AG04449 (cell line): ENCODE data around the gene ELMO3.

ENCODE experiments used
- CTCF ChIA-PET: fragments of 350-600 bp; formaldehyde crosslinking; extraction: SDS; loops from one replicate; lab custom pipeline; 2021; ENCODE audit warnings: antibody characterized with exemption; lab: Yijun Ruan, JAX
- POLR2A ChIA-PET: fragments of 400-600, 350-600 bp; formaldehyde crosslinking; extraction: SDS; loops from one replicate; lab custom pipeline; 2020; ENCODE audit warnings: antibody characterized with exemption, inconsistent platforms; lab: Yijun Ruan, JAX
- DNase-seq: peaks from one replicate; pipeline ENCODE4 v3.0.0-alpha.2; 2010; ENCODE audit warnings: low read depth, low spot score
- H3K4me3 ChIP-seq: 2 replicates; pipeline ENCODE4 v1.5.1; 2011; ENCODE audit warnings: low read depth, mild to moderate bottlenecking, control low read depth, low read length
- CTCF ChIP-seq: IDR thresholded peaks from one replicate; pipeline ENCODE4 v1.5.1; 2011; ENCODE audit warnings: mild to moderate bottlenecking, moderate library complexity, low read length, control low read depth, inconsistent platforms; ENCODE audit not compliant: insufficient read depth; ENCODE audit errors: missing control alignments

Gene ELMO3

DNA sequence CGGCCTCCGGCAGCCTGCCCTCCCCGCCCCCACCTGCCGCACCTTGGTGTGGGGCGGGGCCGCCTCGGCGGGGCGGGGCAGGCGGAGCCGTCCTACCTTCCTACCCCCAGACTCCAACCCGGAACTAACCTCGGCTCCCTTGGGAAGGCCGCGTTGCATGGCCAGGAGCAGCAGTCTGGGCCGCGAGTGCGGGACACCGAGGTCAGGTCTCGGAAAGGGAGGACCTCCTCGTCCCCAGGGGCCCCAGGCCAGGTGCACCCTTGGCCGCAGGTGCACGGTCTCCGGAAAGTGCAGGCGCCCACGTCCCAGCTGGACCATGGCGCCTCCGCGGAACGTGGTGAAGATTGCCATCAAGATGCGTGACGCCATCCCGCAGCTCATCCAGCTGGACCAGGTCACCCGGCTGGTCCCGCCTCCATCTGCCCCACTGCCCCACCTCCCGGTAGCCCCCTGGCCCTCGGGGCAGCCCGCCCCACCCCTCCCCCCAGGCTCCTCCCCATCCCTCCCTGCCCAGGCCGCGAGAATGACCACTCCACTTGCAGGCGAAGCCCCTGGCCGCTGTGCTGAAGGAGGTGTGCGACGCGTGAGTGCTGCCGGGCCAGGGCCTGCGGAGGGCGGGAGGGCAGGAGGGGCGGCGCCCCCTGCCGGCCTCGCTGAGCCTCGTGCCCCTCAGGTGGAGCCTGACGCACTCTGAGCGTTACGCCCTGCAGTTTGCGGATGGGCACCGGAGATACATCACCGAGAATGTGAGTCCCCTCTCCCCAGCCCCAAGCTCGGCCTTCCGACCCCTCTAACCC is at the start of gene ELMO3:
TSS of gene ELMO3 (plus strand) at position 121 of the 797 bp plus-strand sequence. CDS start at position 317, 196 bp downstream.
- no peak for DNase-seq
- POLR2A ChIA-PET = interaction anchor here (0.6 to 1.3 kb wide), 2 partner anchors 9 to 45 kb away, joined by 3 read pairs; no protein-coding TSS in a partner anchor
- TF ChIP-seq CTCF = peak; percentile 51
- CTCF ChIA-PET = interaction anchor here (1.5 to 9.3 kb wide), 5 partner anchors 12 to 43 kb away, joined by 3 to 83 read pairs (median 4); no protein-coding TSS in a partner anchor
- H3K4me3 ChIP-seq = no peak within 1 kb of the TSS

- H3K4me3 ChIP-seq = peak overlapping the region; percentile 18
- no peak for TF ChIP-seq CTCF
- POLR2A ChIA-PET = no interaction called here
- DNase-seq = no peak
- CTCF ChIA-PET = interaction anchor here (0.5 to 1.7 kb wide), 6 partner anchors 8 to 188 kb away, joined by 3 to 5 read pairs (median 4); partner anchors contain the start of gene CES3
Observed at GRCh38 chr16:67149276-67150046, 49.5 kb upstream of the ELMO3 start.

GRCh38 chr16:67150047-67150832 is 48.7 kb upstream of the ELMO3 start:
- peak overlapping the region; percentile 64 for H3K4me3 ChIP-seq
- DNase-seq = no peak
- CTCF ChIA-PET = interaction anchor here (0.8 to 13.2 kb wide), 13 partner anchors 9 to 192 kb away, joined by 3 to 241 read pairs (median 5); partner anchors contain the start of genes CES3, FBXL8, NOL3 and TRADD
- TF ChIP-seq CTCF = peak; percentile 10
- POLR2A ChIA-PET = interaction anchor here (0.6 to 1.5 kb wide), 8 partner anchors 9 to 211 kb away, joined by 3 to 6 read pairs (median 4); partner anchors contain the start of gene NOL3

GRCh38 chr16:67150833-67151396 is 48.0 kb upstream of the ELMO3 start, which contains the start of gene B3GNT9:
Gene B3GNT9 (minus strand): TSS chr16:67150998. CDS start chr16:67150485, 513 bp downstream.
- ChIA-PET POLR2A (interaction anchor here (0.7 to 1.5 kb wide), 7 partner anchors 9 to 133 kb away, joined by 3 to 6 read pairs (median 4); partner anchors contain the start of gene NOL3), CTCF (interaction anchor here (0.8 to 13.2 kb wide), 17 partner anchors 9 to 203 kb away, joined by 3 to 241 read pairs (median 4); partner anchors contain the start of genes CES3, FBXL8, NOL3 and TRADD)
- peak within 1 kb of the TSS; percentile 64 for H3K4me3 ChIP-seq
- DNase-seq = no peak
- no peak for TF ChIP-seq CTCF

- H3K4me3 ChIP-seq = peak overlapping the region; percentile 64
- ChIA-PET CTCF (interaction anchor here (0.8 to 13.2 kb wide), 17 partner anchors 8 to 204 kb away, joined by 3 to 241 read pairs (median 4); partner anchors contain the start of genes CES3, FBXL8, NOL3 and TRADD), POLR2A (interaction anchor here (1.1 to 1.5 kb wide), 4 partner anchors 10 to 134 kb away, joined by 3 to 6 read pairs (median 4); no protein-coding TSS in a partner anchor)
- no peak for DNase-seq
- TF ChIP-seq CTCF = no peak
Observed at GRCh38 chr16:67151431-67152097, 47.4 kb upstream of the ELMO3 start.
